ENCODE measurements around the gene SCNN1A.

DNA sequence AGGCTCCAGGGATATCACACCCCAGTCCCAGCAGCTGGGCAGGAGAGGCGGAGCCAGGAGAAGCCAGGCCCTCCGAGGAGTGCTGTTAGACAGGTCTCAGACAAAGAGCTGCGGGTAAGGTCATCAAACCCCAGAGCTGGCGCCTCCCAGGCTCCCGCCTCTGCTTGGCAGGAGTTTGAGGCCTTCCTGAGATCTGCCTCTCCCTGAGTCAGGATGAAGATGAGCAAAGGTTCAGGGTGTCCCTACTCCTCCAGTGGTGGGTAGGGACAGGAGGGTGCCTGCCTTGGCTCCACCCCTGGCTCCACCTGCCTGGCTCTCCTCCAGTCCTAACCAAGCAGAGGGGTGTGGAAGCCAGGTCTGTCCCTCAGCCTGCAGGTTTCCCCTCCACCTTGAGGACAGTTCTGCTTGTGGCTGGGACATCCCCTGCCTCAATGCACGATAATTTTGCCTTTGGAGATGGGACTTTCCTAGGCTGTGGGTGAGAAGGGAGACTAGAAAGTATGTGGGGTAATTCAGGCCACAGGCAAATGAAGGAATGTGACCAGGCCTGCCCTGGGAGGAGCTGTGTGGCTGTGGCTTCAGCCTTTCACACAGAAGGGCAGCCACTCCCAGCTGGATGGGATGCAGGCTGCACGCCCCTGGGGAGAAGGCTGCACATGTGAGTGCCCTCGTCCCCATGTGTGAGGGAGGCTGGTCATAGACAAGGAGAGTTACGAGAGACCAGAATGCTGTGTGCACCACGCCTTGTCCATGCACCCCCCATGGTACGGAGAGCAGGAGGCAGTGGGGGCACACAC, 62.6 kb downstream of the SCNN1A start:
- TF ChIP-seq, protein P1, sequence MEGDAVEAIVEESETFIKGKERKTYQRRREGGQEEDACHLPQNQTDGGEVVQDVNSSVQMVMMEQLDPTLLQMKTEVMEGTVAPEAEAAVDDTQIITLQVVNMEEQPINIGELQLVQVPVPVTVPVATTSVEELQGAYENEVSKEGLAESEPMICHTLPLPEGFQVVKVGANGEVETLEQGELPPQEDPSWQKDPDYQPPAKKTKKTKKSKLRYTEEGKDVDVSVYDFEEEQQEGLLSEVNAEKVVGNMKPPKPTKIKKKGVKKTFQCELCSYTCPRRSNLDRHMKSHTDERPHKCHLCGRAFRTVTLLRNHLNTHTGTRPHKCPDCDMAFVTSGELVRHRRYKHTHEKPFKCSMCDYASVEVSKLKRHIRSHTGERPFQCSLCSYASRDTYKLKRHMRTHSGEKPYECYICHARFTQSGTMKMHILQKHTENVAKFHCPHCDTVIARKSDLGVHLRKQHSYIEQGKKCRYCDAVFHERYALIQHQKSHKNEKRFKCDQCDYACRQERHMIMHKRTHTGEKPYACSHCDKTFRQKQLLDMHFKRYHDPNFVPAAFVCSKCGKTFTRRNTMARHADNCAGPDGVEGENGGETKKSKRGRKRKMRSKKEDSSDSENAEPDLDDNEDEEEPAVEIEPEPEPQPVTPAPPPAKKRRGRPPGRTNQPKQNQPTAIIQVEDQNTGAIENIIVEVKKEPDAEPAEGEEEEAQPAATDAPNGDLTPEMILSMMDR (IDR thresholded peaks at IDR 0.05): no peak
- peak; percentile 28 to 59 (median 59) for TF ChIP-seq POLR2AphosphoS5 (IDR thresholded peaks at IDR 0.05)
- TF ChIP-seq POLR2A (IDR thresholded peaks at IDR 0.05): no peak

Measured in suprapubic skin (tissue), 4 donors.